ENCODE measurements around the gene DMGDH.

DNA sequence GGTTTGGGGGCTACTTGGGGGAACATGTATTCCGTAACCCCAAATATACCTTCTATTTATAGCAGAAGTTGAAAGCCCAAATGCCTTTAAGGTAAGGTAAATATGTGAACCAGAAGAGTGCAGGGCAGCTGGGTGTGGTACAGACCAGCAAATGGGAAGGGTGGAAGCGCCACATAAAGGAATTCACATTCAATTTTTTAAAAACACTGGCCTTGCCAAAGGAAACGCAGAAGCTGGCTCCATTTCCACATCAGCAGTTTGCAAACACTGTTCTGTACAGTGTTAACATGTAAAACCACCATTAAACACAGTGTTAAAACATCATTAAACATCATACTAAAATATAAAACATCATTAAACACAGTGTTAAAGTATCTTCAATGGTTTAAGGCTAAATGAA lies 38.6 kb upstream of the DMGDH start:
- TF ChIP-seq, protein P1, sequence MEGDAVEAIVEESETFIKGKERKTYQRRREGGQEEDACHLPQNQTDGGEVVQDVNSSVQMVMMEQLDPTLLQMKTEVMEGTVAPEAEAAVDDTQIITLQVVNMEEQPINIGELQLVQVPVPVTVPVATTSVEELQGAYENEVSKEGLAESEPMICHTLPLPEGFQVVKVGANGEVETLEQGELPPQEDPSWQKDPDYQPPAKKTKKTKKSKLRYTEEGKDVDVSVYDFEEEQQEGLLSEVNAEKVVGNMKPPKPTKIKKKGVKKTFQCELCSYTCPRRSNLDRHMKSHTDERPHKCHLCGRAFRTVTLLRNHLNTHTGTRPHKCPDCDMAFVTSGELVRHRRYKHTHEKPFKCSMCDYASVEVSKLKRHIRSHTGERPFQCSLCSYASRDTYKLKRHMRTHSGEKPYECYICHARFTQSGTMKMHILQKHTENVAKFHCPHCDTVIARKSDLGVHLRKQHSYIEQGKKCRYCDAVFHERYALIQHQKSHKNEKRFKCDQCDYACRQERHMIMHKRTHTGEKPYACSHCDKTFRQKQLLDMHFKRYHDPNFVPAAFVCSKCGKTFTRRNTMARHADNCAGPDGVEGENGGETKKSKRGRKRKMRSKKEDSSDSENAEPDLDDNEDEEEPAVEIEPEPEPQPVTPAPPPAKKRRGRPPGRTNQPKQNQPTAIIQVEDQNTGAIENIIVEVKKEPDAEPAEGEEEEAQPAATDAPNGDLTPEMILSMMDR (IDR thresholded peaks at IDR 0.05), result no peak
- TF ChIP-seq EZH2phosphoT487 (IDR thresholded peaks at IDR 0.05), result no peak

Measured in neural progenitor cell (in vitro differentiated cells).